ENCODE results near the gene ZNF280D. TPM values are rescaled to one million over a fixed set of nuclear protein-coding genes. Genes with fewer than 3 reads are reported as not detected.

The ZNF280D gene
- total RNA-seq, 1 donor from 2014 or later: 37.9 TPM

GRCh38 chr15:56653107-56653506 is 80.2 kb downstream of the ZNF280D start:
- DNase-seq: no peak
- H3K36me3 Mint-ChIP-seq (ENCODE audit: low read depth): peaks cover 51% of the 10 kb centered on the region

GRCh38 chr15:56648311-56648710 is 85.0 kb downstream of the ZNF280D start:
- Mint-ChIP-seq H3K36me3 (ENCODE audit: low read depth) (peaks cover 36% of the 10 kb centered on the region), H3K27ac (no peak overlapping the region)

More at GRCh38 chr15:56653107-56653506, 80.2 kb downstream of the ZNF280D start:
- ChIA-PET POLR2A (no interaction called here), CTCF (no interaction called here)
- Mint-ChIP-seq H3K27ac (no peak overlapping the region), H3K4me1 (no peaks in the 10 kb centered on the region), H3K9me3 (no peaks in the 10 kb centered on the region), H3K27me3 (no peaks in the 10 kb centered on the region), H3K4me3 (no peak overlapping the region)
- intact Hi-C loops (cut with micrococcal nuclease): loop anchor here (1.0 to 10.0 kb wide), 2 partner anchors 9 to 158 kb away; no protein-coding TSS in a partner anchor
- no peak for ATAC-seq (ENCODE audit: low read depth)
- TF ChIP-seq CTCF (IDR thresholded peaks at IDR 0.05): no peak

GRCh38 chr15:56640549-56640948 is 92.8 kb downstream of the ZNF280D start:
- H3K9me3 Mint-ChIP-seq: no peaks in the 10 kb centered on the region
- no peak overlapping the region for H3K4me3 Mint-ChIP-seq
- no peaks in the 10 kb centered on the region for H3K27me3 Mint-ChIP-seq
- H3K4me1 Mint-ChIP-seq: no peaks in the 10 kb centered on the region
- DNase-seq (no peak), ATAC-seq (ENCODE audit: low read depth) (no peak)
- TF ChIP-seq CTCF (IDR thresholded peaks at IDR 0.05): no peak
- ChIA-PET CTCF (no interaction called here), POLR2A (no interaction called here)
- intact Hi-C loops (cut with micrococcal nuclease): no loop called here
- peaks cover 15% of the 10 kb centered on the region for H3K36me3 Mint-ChIP-seq (ENCODE audit: low read depth)
- no peak overlapping the region for H3K27ac Mint-ChIP-seq

More at GRCh38 chr15:56648311-56648710, 85.0 kb downstream of the ZNF280D start:
- no peaks in the 10 kb centered on the region for H3K4me1 Mint-ChIP-seq
- DNase-seq (no peak), ATAC-seq (ENCODE audit: low read depth) (no peak)
- H3K27me3 Mint-ChIP-seq: no peaks in the 10 kb centered on the region
- ChIA-PET CTCF (no interaction called here), POLR2A (no interaction called here)
- intact Hi-C loops (cut with micrococcal nuclease): no loop called here
- no peak overlapping the region for H3K4me3 Mint-ChIP-seq
- TF ChIP-seq CTCF (IDR thresholded peaks at IDR 0.05): no peak
- no peaks in the 10 kb centered on the region for H3K9me3 Mint-ChIP-seq

GRCh38 chr15:56640127-56640526 is 93.2 kb downstream of the ZNF280D start:
- no peak overlapping the region for H3K27ac Mint-ChIP-seq
- no peak overlapping the region for H3K4me3 Mint-ChIP-seq
- H3K27me3 Mint-ChIP-seq: no peaks in the 10 kb centered on the region
- no peak for DNase-seq
- POLR2A ChIA-PET: no interaction called here
- intact Hi-C loops (cut with micrococcal nuclease): no loop called here
- H3K36me3 Mint-ChIP-seq (ENCODE audit: low read depth): peaks cover 15% of the 10 kb centered on the region
- H3K4me1 Mint-ChIP-seq: no peaks in the 10 kb centered on the region
- no peak for ATAC-seq (ENCODE audit: low read depth)
- CTCF ChIA-PET: no interaction called here
- H3K9me3 Mint-ChIP-seq: no peaks in the 10 kb centered on the region
- TF ChIP-seq CTCF (IDR thresholded peaks at IDR 0.05): no peak

- ChIA-PET POLR2A (no interaction called here), CTCF (no interaction called here)
- H3K4me1 Mint-ChIP-seq: no peaks in the 10 kb centered on the region
- intact Hi-C loops (cut with micrococcal nuclease): no loop called here
- H3K4me3 Mint-ChIP-seq: no peak overlapping the region
- DNase-seq (no peak), ATAC-seq (ENCODE audit: low read depth) (no peak)
- no peaks in the 10 kb centered on the region for H3K9me3 Mint-ChIP-seq
- no peak for TF ChIP-seq CTCF (IDR thresholded peaks at IDR 0.05)
- H3K36me3 Mint-ChIP-seq (ENCODE audit: low read depth): peaks cover 15% of the 10 kb centered on the region
- H3K27ac Mint-ChIP-seq: no peak overlapping the region
- no peaks in the 10 kb centered on the region for H3K27me3 Mint-ChIP-seq
Observed at GRCh38 chr15:56639631-56640030, 93.7 kb downstream of the ZNF280D start.
